Measurements from ENCODE around the gene SLC22A23. TPM values are rescaled to one million over a fixed set of nuclear protein-coding genes. Genes with fewer than 3 reads are reported as not detected.

SLC22A23 gene
- total RNA-seq, 2 experiments from 2014 or later: 13.4 to 13.6 TPM

- Histone ChIP-seq H3K27ac (ENCODE audit: low read depth in 1 of 2, low read length in 2 of 2) (no peak overlapping the region), H3K4me3 (ENCODE audit: low read length) (no peak overlapping the region), H3K27me3 (ENCODE audit: control insufficient read depth in 1 of 2, insufficient read depth in 2 of 2, low read length in 2 of 2) (peaks cover 6 to 15% of the 10 kb centered on the region in 2 experiments), H3K9me3 (ENCODE audit: control insufficient read depth in 1 of 2, insufficient read depth in 1 of 2, low read length in 2 of 2) (peaks cover 0 to 7% of the 10 kb centered on the region in 2 experiments), H3K4me1 (ENCODE audit: insufficient read depth, low read length) (peaks cover 39% of the 10 kb centered on the region), H3K36me3 (ENCODE audit: insufficient read depth, low read length) (no peaks in the 10 kb centered on the region)
- Mint-ChIP-seq H3K27ac (no peak overlapping the region), H3K4me3 (no peak overlapping the region), H3K36me3 (ENCODE audit: low read depth) (peaks cover 5% of the 10 kb centered on the region), H3K9me3 (peaks cover 3% of the 10 kb centered on the region), H3K27me3 (peaks cover 6% of the 10 kb centered on the region), H3K4me1 (ENCODE audit: low read depth) (peaks cover 21% of the 10 kb centered on the region)
- no peak for DNase-seq
- no peak for TF ChIP-seq CTCF (IDR thresholded peaks at IDR 0.05)
- no peak for ATAC-seq (ENCODE audit: poor library complexity)
- ChIA-PET CTCF (no interaction called here), POLR2A (interaction anchor here (1.3 kb wide), 1 partner anchor 32 kb away, joined by 3 read pairs; no protein-coding TSS in a partner anchor)
- intact Hi-C loops (cut with DNase I, micrococcal nuclease): loop anchor here (2.0 to 10.0 kb wide), 6 partner anchors 39 to 689 kb away; partner anchors contain the start of genes PSMG4 (in 1 of the 2) and WRNIP1 (in 1 of the 2)
These were observed 3.2 kb downstream of the SLC22A23 start for GRCh38 chr6:3453413-3454272.

- CTCF ChIA-PET: no interaction called here
- peaks cover 3% of the 10 kb centered on the region for H3K9me3 Mint-ChIP-seq
These were observed 5.4 kb downstream of the SLC22A23 start for GRCh38 chr6:3451498-3451897.

GRCh38 chr6:3450888-3451287 lies 6.0 kb downstream of the SLC22A23 start:
- Mint-ChIP-seq H3K4me3 (no peak overlapping the region), H3K27ac (no peak overlapping the region), H3K4me1 (ENCODE audit: low read depth) (peaks cover 16% of the 10 kb centered on the region), H3K27me3 (no peaks in the 10 kb centered on the region), H3K36me3 (ENCODE audit: low read depth) (no peaks in the 10 kb centered on the region), H3K9me3 (peaks cover 3% of the 10 kb centered on the region)
- intact Hi-C loops (cut with DNase I, micrococcal nuclease): loop anchor here in 1 of 2 experiments (10.0 kb wide), 2 partner anchors 564 to 686 kb away; partner anchors contain the start of gene WRNIP1
- H3K4me1 ChIP-seq (ENCODE audit: insufficient read depth, low read length): peaks cover 29% of the 10 kb centered on the region
- TF ChIP-seq CTCF (IDR thresholded peaks at IDR 0.05): no peak
- no peak for ATAC-seq (ENCODE audit: poor library complexity)
- POLR2A ChIA-PET: no interaction called here
- DNase-seq: no peak
- H3K9me3 ChIP-seq (ENCODE audit: control insufficient read depth in 1 of 2, insufficient read depth in 1 of 2, low read length in 2 of 2): peaks cover 0 to 5% of the 10 kb centered on the region in 2 experiments
- H3K27me3 ChIP-seq (ENCODE audit: control insufficient read depth in 1 of 2, insufficient read depth in 2 of 2, low read length in 2 of 2): peaks cover 6 to 14% of the 10 kb centered on the region in 2 experiments
- H3K4me3 ChIP-seq (ENCODE audit: low read length): no peak overlapping the region
- no peak overlapping the region for H3K27ac ChIP-seq (ENCODE audit: low read depth in 1 of 2, low read length in 2 of 2)
- CTCF ChIA-PET: no interaction called here
- H3K36me3 ChIP-seq (ENCODE audit: insufficient read depth, low read length): no peaks in the 10 kb centered on the region

More at GRCh38 chr6:3451498-3451897, 5.4 kb downstream of the SLC22A23 start:
- no peak for ATAC-seq (ENCODE audit: poor library complexity)
- Mint-ChIP-seq H3K27ac (no peak overlapping the region), H3K36me3 (ENCODE audit: low read depth) (no peaks in the 10 kb centered on the region), H3K27me3 (no peaks in the 10 kb centered on the region), H3K4me3 (no peak overlapping the region), H3K4me1 (ENCODE audit: low read depth) (peaks cover 16% of the 10 kb centered on the region)
- DNase-seq: no peak
- peaks cover 32% of the 10 kb centered on the region for H3K4me1 ChIP-seq (ENCODE audit: insufficient read depth, low read length)
- intact Hi-C loops (cut with DNase I, micrococcal nuclease): loop anchor here in 1 of 2 experiments (10.0 kb wide), 2 partner anchors 563 to 687 kb away; partner anchors contain the start of gene WRNIP1
- TF ChIP-seq CTCF (IDR thresholded peaks at IDR 0.05): no peak
- H3K4me3 ChIP-seq (ENCODE audit: low read length): no peak overlapping the region
- H3K27ac ChIP-seq (ENCODE audit: low read depth in 1 of 2, low read length in 2 of 2): no peak overlapping the region
- H3K36me3 ChIP-seq (ENCODE audit: insufficient read depth, low read length): no peaks in the 10 kb centered on the region
- peaks cover 0 to 7% of the 10 kb centered on the region in 2 experiments for H3K9me3 ChIP-seq (ENCODE audit: control insufficient read depth in 1 of 2, insufficient read depth in 1 of 2, low read length in 2 of 2)
- H3K27me3 ChIP-seq (ENCODE audit: control insufficient read depth in 1 of 2, insufficient read depth in 2 of 2, low read length in 2 of 2): peaks cover 6 to 15% of the 10 kb centered on the region in 2 experiments
- POLR2A ChIA-PET: no interaction called here
